HG03469 (cell line): ENCODE measurements around the gene RFWD3.
"Not testable (repeated sequence)": the region's sequence is repeated elsewhere in the genome, so short reads cannot be mapped to it uniquely, and the experiment has no call there.

Experiments
- ATAC-seq: cut with Tn5 transposase; IDR thresholded peaks from one replicate; pipeline ENCODE4 v1.9.1; 2021; ENCODE audit warnings: mild to moderate bottlenecking, moderate library complexity, moderate number of reproducible peaks; ENCODE audit not compliant: unreplicated experiment

RFWD3 gene

DNA sequence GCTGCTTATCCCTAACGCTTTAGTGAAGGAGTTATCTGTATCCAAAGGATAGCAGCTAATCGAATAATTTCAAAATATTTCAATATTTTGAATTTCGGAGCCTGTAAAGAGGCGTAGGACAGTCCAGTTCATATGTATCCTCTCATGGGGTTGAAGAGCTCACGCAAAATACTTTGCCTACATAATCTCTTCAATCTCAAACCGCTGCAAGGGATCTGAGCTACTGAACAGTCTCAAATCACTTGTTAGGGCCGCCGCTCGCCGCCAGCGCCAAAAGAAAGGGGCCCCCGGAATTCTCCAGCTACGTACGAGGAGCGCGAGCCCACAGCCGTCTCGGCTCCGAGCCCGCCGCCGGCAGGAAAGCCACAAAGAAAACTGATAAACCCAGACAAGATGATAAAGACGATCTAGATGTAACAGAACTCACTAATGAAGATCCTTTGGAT is 601 bp upstream of the RFWD3 start:
- ATAC-seq = no peak

GRCh38 chr16:74666010-74666421 is 661 bp downstream of the RFWD3 start:
- no peak for ATAC-seq

GRCh38 chr16:74661064-74661463 is 5.6 kb downstream of the RFWD3 start:
- ATAC-seq = no peak

GRCh38 chr16:74660383-74660782 is 6.3 kb downstream of the RFWD3 start:
- no peak for ATAC-seq

- no peak for ATAC-seq
Measured at GRCh38 chr16:74659041-74659440, 7.6 kb downstream of the RFWD3 start.

DNA sequence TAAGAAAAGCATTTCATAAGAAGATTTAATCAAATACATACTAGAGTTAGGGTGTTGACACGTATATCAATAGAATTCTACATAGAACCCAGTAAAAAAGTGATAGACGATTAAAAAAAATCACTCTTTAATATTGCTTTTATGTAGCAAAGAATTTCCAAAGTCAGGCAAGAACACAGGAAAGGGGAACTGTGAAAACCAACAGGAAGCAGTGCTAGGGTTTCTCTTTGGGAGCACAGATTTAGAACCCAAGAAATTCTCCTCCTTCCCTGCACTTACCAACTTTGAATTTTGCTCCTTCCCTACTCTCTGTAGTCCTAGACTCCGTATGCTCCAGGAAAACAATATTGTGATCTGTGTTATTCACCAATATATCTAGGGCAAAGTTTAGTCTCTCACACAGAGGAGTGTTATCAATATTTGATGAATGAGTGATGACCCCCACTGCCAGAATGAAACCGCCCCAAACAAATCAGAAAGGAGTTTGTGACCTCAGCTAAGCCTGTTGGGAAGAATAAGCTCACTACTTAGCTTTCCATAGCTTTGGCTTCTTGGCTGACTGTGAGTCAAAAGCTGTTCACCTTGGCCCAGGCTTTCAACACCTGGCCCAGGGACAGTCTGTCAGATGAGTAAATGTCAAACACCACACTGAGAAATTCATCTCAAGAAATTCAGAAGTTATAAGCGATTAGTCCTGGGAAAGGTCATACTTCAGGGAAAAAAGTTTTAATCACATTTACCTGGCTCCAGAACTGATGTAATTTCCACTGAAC is 8.6 kb downstream of the RFWD3 start:
- ATAC-seq = no peak

GRCh38 chr16:74654536-74655050 is 12.1 kb downstream of the RFWD3 start:
- ATAC-seq = no peak

GRCh38 chr16:74652883-74653282 is 13.8 kb downstream of the RFWD3 start:
- not testable (repeated sequence) for ATAC-seq

DNA sequence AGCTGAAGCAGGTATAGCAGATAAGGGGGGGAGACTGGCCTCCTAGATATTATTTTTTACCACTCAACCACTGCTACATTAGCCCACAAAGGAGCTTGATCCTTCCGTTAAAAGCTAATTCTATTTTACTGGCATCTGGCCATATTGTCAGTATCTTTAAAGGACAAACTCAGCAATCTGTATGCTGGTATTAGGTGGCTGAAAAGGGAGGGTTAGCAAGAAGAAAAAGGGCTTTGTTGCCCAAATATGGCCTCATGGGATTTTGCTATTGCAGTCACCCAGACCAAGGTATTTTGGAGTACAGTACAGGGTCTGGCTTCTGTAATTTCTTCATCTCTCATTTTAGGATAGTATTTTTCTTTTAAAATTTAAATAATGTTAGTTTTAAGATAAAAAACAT is 14.4 kb downstream of the RFWD3 start:
- ATAC-seq = no peak

DNA sequence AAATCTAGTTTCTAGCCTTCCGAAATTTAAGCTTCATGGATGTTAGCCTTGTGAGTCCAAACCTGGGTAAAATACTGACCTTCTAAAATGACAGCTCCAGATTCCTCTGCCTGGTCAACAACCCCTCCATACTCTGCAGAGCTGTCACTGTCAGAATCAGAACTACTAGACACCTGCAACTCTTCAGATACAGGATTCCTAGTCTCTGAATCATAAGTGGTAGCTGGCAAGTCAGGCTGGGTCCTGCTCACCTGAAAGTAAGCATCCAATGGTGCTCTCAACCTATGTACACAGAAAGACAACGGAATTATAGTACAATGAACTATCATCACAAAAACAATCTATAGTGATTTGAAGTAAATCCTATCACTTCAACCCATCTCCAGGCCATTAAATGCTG is 14.8 kb downstream of the RFWD3 start:
- no peak for ATAC-seq

DNA sequence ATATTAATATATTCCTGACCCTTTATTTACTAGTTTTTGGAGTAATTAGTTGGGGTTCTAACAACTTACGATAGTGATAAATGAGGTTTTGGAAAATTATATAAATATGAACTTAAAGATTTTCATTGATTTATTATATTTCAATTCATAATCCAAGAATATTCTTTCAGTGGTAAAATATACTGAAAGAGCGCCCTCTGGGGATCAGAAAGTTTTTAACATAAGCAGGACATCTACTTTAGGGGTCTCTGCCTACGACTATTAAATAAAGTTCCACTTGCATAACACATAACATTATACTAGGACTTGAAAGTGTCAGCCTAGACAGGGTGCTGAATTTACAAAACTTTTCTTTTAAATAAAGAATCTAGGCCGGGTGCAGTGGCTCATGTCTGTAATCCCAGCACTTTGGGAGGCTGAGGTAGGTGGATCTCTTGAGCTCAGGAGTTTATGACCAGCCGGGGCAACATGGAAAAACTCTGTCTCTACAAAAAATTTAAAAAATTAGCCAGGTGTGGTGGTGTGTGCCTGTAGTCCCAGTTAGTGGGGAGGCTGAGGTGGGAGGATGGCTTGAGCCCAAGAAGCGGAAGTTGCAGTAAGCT is 15.6 kb downstream of the RFWD3 start:
- no peak for ATAC-seq

GRCh38 chr16:74649839-74650504 is 16.7 kb downstream of the RFWD3 start:
- ATAC-seq = no peak

GRCh38 chr16:74641969-74642368 is 24.7 kb downstream of the RFWD3 start:
- no peak for ATAC-seq

DNA sequence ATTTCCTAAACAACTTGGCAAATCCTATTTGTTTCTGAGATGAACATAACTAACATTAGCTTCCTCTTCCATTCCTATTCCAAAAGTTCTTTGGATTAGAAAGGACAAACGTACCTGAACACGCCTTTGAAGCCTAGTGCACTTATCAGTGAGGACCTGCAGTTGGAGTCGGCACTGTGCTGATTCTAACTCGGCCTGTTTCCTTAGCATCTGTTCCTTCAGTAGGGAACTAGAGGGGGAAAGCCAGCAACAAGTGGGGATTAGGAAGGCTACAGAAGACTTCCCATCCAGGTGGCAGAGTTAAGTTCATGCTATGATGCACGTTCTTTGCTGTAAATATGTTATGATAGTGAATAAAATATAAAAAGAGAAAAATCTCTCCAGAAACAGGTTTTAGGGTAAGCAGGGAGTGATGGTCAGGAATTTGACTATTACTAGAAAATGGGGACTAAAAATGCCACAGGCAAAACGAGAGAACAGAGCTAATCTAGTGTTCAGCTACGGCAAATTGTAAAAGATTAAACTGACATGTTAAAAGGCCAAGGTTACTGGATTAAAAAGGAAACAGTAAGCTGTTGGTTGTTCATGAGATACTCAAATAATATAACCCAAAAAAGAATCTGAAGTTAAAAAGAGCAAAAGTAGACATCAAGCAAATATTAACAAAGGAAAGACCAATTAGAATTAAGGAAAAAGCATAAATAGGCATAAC is 28.8 kb downstream of the RFWD3 start:
- no peak for ATAC-seq

- no peak for ATAC-seq
Measured at GRCh38 chr16:74635303-74635702, 31.4 kb downstream of the RFWD3 start.

DNA sequence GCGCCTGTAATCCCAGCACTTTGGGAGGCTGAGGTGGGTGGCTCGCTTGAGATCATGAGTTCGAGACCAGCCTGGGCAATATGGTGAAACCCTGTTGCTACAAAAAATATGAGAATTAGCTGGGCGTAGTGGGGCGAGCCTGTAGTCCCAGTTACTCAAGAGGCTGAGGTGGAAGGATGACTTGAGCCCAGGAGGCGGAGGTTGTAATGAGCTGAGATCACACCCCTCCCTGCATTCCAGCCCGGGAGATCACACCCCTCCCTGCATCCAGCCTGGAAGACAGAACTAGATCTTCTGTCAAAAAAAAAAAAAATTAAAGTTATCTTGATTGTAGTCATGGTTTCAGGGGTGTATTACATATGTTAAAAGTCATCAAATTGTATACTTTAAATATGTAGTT is 33.0 kb downstream of the RFWD3 start:
- ATAC-seq = no peak

DNA sequence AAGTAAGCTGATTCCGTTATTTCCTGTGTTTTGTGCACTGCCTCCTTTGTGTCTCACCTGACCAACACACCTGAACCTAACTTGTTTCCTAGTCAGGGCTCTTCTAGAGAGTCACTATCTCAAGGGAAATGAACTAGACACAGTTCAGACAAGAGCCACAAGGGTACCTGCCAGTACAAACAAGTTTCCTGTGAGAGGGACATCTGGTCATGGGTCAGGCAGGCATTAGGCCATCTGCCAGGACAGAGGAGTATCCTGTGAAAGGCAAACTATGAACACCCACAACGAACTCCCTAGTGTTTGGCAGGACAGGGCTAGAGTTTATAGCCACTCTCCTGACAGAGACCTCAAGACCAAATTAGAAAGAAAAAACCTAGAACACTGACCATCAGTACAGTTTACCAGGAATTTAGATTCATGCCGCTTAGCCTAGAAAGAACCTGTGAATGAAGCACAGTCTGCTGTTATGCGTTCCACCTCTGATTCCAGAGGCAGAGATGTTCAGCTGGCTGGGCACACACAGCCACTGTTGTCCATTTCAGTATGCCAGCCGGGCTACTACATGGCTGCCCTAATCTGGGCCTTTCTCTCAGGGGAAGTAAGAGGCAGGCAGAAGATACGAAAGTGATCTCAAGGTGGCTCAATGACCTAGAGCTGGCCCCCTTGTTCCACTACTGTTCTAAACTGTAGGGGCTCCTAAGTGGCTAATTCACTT is 39.0 kb downstream of the RFWD3 start:
- ATAC-seq = no peak

DNA sequence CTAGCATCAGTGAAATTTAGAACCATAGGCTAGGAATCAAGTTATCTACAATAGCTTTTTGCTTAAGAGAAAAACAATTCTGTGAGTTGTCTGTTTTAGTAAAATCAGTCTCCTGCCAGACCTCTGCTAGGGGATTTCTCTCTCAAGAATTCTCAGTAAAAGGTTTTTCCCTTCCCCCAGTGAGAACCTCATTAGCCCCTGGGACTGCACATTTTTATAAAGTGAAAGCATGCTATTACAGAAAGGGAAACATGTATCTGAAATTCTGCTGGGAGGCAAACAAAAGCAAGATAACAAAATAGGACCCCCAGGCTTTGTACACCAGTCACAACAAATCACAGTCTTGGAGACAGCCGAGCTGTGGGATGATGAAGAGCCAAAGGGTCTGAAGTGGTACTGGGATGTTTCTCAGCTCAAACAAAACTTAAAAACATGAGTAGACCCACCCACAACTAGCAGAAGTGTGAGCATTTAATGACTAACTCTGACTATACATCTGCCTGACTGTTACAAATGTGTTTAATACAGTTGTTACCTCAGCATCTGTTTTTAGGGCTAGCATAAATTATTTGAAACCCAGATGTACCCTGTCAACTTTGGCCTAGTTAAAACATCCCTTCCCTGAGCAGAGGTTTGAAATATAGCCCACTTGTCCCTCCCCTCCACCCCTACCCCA is 39.8 kb downstream of the RFWD3 start:
- ATAC-seq = no peak

GRCh38 chr16:74625500-74626350 is 41.0 kb downstream of the RFWD3 start:
- no peak for ATAC-seq
